CD4-positive, alpha-beta T cell treated with Interleukin-15 for 4 hours (primary cell): Measurements from ENCODE around the gene TPX2.
"Not testable (repeated sequence)": the region's sequence is repeated elsewhere in the genome, so short reads cannot be mapped to it uniquely, and the experiment has no call there.

Experiments used
- DNase-seq: peaks from one replicate; pipeline ENCODE4 v3.0.0-alpha.2; 2020; ENCODE audit warnings: low spot score

The TPX2 gene

GRCh38 chr20:31719644-31720485, 19.2 kb upstream of the TPX2 start:
- no peak for DNase-seq

DNA sequence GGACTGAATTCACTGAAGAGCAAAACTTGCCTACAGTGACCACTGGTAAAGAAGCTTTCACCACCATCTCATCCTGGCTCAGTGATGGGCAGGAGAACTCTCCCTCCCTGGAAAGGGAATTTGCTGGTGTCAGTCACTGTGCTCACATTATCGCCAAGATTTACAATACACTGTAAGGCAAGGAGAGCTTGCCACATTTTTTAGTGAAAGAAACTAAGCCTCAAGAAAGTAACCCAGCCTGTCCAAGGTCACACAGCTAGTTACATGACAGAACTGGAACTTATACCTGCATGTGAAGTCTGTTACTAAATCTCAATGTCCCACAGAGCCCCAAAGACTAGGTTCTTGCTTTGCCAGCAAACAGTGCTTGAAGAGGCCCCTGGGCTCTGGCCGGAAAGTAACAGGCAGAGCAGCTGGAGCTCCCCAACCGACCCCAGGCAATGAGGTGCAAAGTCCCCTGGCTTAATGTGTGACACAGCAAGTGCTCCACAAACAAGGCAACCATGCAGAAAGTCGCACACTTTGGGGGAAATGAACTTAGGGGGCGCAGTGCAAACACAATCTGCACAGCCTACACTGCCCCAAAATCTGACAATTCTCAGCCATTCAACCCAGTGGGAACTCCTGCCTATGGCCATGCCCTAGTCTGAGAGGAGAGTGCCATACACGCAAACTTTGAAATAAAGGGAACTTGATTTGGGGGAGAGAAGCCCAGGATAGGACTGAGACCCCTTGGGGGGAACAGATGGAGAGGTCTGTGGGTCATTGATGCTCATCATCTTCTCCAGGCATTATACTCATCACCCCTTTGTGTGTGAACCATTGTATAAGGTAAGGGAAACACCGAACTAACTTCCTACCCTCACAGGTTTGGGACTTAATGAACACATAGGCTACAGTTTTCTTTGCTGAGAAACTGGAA, 18.3 kb upstream of the TPX2 start:
- DNase-seq: peak; percentile 35

DNA sequence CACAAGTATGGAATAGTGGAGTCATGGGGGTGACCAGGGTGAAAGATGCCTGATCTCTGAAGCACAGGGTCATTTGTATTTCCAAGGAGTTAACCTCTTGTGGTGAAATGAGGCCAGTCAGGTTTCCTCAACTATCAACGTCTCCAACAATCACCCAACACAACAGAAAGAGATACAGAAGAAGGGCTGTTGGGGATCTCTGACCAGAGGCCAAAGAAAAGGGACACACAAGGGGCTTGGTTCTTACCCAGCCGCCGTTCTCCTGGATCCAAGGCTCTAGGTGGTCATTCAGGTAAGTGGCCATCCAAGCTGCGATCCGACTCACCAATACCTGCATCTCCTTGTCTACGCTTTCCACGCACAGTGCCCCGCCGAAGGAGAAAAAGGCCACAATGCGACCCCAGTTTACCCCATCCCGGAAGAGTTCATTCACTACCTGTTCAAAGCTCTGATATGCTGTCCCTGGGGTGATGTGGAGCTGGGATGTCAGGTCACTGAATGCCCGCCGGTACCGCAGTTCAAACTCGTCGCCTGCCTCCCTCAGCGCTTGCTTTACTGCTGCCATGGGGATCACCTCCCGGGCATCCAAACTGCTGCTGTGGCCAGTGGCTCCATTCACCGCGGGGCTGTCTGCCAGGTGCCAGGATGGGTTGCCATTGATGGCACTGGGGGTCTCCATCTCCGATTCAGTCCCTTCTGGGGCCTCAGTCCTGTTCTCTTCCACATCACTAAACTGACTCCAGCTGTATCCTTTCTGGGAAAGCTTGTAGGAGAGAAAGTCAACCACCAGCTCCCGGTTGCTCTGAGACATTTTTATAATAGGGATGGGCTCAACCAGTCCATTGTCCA, 17.5 kb upstream of the TPX2 start:
- DNase-seq: no peak

- peak; percentile 86 for DNase-seq
These were observed 16.6 kb upstream of the TPX2 start, which contains the start of gene BCL2L1 for GRCh38 chr20:31722257-31723068. Gene BCL2L1, minus strand, starts transcription at chr20:31722868. Its CDS starts 650 bp downstream, at chr20:31722218.

GRCh38 chr20:31723069-31723318, 16.1 kb upstream of the TPX2 start:
- DNase-seq: no peak

- peak; percentile 98 for DNase-seq
These were observed 15.6 kb upstream of the TPX2 start for GRCh38 chr20:31723319-31724078.

- DNase-seq: no peak
These were observed 7.8 kb upstream of the TPX2 start for GRCh38 chr20:31731321-31731717.

DNA sequence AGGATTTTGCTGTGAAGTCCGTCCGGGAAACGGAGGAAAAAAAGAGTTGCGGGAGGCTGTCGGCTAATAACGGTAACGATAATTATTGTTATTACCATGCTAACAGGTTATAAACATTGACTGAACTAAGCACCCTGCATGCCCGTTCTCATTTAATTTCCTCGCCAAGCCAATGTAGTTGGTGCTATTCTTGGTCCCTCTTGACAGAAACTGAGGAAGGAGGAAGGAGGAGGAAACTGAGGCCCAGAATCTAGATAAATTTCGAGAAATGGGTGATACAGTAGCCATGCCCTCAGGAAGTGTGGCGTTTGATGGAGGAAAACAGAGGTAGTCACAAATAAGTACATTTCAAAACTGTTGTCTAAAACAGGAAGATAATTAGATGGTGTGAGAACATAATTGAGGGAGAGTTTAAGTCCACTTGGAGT, 474 bp downstream of the TPX2 start:
- no peak for DNase-seq

GRCh38 chr20:31740208-31740607, 1.1 kb downstream of the TPX2 start:
- DNase-seq: no peak

GRCh38 chr20:31740656-31741323, 1.7 kb downstream of the TPX2 start:
- DNase-seq: no peak

- no peak for DNase-seq
These were observed 7.2 kb downstream of the TPX2 start for GRCh38 chr20:31746068-31746878.

- DNase-seq: not testable (repeated sequence)
These were observed 7.9 kb downstream of the TPX2 start for GRCh38 chr20:31747028-31747427.

- no peak for DNase-seq
These were observed 8.6 kb downstream of the TPX2 start for GRCh38 chr20:31747640-31748039.

DNA sequence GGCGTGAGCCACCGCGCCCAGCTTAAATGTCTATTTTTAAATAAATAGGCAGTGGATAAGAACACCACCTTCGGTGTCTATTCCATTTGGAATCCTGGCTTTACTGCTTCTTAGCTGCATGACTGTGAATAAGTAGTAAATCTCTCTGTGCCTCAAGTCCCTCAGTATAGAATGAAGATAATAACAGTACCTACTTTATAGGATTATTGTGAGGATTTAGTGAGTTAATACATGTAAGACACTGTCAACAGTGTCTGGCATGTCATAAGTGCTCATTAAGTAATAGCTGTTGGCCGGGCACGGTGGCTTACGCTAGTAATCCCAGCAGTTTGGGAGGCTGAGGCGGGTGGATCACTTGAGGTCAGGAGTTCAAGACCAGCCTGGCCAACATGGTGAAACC, 10.1 kb downstream of the TPX2 start:
- DNase-seq: no peak

- no peak for DNase-seq
These were observed 12.0 kb downstream of the TPX2 start for GRCh38 chr20:31751126-31751525.

- DNase-seq: no peak
These were observed 18.2 kb downstream of the TPX2 start for GRCh38 chr20:31757254-31757653.

- no peak for DNase-seq
These were observed 19.4 kb downstream of the TPX2 start for GRCh38 chr20:31758521-31758920.

GRCh38 chr20:31758991-31759390, 19.9 kb downstream of the TPX2 start:
- no peak for DNase-seq

GRCh38 chr20:31759836-31760518, 20.9 kb downstream of the TPX2 start:
- DNase-seq: no peak
